ENCODE results near the gene RRP1B.
A peak's percentile ranks its signal among the peaks of the same experiment; 100 is the strongest.
"Not testable (repeated sequence)": the region's sequence is repeated elsewhere in the genome, so short reads cannot be mapped to it uniquely, and the experiment has no call there.

The RRP1B gene

DNA sequence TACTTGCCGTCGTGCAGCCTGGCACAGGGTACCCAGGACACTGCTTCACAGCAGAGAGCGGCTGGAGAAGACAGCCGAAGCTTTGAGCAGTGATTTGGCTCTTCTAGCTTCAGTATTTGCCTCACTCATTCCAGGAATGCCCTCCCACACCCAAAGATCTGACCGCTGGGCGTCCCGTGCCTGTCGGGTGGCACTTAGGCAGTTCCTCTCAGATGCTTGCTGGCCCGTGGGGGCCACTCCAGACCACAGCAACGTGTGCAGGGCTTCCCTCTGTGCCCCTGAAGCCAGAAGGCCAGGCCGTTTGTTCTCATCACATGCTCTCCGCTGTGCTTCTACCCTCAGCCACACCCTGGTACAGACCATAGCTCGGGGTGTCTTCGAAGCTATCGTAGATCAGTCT, 17.0 kb downstream of the RRP1B start:
- no peak for DNase-seq

DNA sequence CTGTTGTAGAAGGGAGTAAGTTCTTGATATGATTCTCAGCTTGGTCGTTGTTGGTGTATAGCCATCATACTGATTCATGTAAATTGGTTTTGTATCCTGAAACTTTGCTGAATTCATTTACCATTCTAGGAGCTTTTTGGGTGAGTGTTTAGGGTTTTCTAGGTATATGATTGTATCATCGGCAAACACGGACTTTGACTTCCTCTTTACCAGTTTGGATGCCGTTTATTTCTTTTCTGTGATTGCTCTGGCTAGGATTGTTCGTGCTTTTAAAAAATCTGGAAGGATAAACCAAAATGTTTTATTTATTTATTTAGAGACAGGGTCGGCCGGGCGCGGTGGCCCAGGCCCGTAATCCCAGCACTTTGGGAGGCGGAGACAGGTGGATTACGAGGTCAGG, 20.6 kb downstream of the RRP1B start:
- DNase-seq = no peak

DNA sequence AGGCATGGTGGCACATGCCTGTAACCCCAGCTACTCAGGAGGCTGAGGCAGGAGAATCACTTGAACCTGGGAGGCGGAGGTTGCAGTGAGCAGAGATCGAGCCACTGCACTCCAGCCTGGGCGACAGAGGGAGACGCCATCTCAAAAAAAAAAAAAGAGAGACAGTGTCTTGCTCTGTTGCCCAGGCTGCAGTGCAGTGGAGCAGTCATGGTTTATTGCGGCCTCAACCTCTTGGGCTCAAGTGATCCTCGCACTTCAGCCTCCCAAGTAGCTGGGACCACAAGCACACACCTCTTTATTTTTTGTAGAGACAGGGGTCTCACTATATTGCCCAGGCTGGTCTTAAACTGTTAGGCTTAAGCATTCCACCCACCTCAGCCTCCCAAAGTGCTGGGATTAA, 21.1 kb downstream of the RRP1B start:
- not testable (repeated sequence) for DNase-seq

DNA sequence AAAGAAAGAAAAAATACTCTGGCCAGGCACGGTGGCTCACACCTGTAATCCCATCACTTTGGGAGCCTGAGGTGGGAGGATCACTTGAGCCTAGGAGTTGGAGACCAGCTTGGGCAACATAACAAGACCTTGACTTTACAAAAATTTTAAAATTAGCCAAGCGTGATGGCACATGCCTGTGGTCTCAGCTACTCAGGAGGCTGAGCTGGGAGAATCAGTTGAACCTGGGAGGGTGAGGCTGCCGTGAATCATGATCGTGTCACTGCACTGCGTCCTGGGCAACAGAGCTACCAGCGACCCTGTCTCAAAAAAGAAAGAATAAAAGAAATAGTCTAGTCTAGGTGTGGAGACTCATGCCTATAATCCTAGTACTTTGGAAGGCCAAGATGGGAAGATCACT, 22.3 kb downstream of the RRP1B start:
- no peak for DNase-seq

DNA sequence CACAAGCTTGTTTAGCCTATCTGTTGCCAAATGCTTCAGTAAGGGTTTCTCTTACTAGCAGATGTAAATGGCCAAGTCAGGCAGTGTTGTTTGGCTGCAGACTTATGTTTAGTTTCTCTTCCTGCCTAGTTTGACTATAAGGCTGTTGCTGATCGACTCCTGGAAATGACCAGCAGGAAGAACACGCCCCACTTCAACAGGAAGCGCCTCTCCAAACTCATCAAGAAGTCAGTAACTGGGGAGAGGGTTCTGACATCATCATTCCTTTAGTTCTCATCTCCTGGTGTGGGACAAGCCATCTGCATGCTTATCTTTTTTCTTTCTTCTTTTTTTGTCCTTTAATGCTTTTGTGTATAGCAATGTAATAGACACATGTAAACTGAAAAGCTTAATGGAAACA, 25.1 kb downstream of the RRP1B start:
- no peak for DNase-seq

DNA sequence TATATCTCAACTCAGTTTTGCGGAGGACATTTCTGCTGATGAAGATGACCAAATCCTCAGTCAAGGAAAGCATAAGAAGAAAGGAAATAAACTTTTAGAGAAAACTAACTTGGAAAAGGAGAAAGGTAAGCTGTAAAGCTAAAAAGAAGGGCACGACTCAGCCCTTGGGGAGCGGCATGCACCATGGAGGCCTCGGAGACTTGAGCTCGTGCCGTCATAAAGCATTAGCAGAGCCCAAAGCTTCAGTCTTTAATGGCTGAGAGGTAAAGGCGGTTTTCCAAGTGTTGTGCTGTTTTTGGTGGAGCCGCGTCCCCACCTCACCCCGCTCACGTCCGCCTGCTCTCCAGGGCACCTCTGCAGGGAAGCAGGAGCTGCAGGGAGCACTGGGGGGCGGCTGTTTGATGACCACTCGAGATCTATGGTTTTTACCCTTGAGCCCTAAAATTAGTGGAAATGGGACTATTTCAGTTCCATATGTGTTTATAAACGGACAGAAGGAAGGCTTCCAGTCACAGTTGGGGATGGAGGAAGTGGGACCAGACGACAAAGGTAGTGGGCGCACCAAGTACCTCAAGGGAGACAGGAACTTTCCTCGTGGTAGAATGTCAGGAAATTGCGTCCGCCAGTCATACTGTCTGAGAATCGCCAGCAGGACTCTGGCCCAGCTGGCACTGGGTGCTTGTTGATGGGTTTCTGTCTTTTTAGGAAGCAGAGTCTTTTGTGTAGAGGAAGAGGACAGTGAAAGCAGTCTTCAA, 27.6 kb downstream of the RRP1B start:
- DNase-seq = no peak

DNA sequence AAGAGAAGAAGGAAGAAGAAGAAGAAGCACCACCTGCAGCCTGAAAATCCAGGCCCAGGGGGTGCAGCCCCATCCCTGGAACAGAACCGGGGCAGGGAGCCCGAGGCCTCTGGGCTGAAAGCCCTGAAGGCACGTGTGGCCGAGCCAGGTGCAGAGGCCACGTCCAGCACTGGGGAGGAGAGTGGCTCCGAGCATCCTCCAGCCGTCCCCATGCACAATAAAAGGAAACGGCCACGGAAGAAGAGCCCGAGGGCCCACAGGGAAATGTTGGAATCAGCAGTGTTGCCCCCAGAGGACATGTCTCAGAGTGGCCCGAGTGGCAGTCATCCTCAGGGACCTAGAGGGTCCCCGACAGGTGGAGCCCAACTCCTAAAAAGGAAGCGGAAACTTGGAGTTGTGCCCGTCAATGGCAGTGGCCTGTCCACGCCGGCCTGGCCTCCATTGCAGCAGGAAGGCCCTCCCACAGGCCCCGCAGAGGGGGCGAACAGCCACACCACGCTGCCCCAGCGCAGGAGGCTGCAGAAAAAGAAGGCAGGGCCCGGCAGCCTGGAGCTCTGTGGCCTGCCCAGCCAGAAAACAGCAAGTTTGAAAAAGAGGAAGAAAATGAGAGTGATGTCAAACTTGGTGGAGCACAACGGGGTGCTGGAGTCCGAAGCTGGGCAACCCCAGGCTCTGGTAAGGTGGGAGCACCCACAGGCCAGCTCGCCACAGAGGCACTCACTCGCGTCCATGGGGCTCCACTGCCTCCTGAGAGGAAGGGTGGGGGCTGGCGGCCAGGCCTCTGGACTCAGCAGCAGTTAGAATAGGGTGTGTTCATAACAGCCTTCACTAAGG, 28.4 kb downstream of the RRP1B start:
- no peak for DNase-seq

DNA sequence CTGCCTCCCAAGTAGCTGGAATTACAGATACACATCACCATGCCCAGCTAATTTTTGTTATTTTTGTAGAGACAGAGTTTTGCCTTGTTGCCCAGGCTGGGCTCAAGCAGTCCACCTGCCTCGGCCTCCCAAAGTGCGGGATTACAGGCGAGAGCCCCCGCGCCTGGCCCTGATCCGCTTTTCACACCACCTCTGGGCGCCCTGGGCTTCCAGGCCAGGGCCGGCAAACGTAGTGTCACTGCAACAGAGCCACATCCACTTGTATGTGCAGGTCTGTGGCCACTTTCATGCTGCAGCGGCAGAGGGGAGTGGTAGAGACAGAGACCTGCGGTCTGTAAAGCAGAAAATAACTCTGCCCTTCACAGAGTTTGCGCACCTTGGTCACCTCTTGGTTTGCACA, 29.5 kb downstream of the RRP1B start:
- no peak for DNase-seq

DNA sequence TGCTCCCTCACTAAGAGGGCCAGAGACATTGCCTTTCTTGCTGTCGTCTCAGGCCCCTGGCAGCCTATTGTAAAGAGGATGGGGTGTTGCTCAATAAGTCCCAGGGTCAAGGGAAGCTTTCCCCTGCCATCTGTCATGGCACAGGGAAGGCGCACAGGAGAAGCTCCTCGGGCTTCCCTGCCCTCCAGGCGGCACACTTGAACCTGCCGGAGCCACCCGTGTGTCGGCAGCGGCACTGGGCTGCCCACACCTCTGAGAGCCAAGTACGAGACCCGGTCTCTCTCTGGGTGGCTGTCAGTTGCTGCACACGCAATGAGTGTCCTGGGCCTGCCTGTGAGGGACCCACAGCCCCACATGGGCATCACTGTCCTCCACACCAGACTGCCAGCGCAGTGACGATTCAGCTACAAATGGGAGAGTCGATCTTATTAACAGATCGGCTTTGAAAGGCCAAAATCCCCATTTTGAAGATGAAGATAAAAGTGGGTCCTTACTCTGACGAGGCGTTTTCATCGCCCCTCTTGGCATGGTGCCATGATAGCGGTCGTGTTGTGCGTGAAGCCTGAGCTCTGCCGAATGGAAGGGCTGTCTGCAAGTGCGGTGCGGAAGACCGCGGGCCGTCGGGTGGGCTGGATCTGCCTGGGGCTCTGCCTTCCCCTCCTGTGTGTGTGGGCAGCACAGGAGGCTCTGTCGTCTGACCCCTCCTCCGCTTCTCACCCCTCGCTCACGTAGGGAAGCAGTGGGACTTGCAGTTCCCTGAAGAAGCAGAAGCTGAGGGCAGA, 30.4 kb downstream of the RRP1B start:
- no peak for DNase-seq

DNA sequence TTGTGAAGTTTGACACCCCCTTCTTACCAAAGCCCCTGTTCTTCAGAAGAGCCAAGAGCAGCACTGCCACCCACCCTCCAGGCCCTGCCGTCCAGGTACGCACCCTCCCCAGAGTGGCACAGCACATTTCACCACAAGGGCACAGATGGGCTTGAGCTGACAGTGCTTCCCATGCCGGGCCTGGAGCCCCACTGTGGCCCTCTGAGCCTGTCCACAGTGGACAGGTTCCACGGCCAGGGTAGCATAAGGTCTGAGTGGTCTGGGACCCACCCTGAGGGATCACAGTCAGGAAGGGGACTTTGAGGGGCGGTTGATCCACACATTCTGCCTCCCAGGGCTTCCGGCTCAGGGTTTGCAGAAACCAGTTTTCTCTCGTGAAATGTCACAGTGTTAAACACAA, 31.0 kb downstream of the RRP1B start:
- no peak for DNase-seq

DNA sequence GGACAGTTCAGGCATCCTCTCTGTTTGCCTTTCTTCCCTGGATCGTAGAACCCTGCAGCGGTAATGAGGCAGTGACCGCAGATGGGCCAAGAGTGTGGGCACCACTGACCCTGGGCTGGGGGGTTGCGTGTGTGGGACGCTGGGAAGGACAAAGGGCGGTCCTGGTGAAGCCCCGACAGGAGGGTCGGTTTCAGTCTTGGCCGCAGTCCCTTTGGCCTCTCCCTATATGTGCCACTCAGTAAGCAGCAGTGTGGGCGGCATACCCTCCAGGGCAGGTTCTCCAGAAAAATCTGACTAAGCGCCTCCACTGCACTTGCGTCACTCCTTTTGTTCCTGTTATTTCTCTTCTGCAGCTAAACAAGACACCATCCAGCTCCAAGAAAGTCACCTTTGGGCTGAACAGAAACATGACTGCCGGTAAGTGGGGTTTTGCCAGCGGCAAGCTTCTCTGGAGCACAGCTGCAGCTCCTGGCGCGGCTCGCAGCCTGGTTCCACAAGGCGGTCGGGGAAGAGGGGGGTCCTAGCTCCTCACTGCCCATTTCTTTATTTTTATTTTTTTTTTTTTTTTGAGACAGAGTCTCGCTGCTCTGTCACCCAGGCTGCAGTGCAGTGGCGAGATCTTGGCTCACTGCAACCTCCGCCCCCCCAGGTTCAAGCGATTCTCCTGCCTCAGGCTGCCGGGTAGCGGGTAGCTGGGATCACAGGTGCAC, 31.9 kb downstream of the RRP1B start:
- no peak for DNase-seq

DNA sequence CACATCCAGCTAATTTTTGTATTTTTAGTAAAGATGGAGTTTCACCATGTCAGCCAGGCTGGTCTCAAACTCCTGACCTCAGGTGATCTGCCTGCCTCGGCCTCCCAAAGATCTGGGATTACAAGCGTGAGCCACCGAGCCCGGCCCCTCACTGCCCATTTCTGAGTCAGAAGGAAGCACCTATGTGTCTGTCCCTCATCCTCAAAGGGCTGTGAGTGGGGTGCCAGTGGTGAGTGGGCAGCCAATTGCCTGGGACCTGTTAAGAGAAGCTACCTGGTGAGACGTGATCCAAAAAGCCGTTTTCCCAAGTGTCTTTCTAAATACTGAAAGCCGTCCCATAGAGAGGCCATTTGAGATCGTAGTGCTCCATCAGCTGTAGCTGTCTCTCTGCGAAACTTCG, 32.4 kb downstream of the RRP1B start:
- DNase-seq = no peak

DNA sequence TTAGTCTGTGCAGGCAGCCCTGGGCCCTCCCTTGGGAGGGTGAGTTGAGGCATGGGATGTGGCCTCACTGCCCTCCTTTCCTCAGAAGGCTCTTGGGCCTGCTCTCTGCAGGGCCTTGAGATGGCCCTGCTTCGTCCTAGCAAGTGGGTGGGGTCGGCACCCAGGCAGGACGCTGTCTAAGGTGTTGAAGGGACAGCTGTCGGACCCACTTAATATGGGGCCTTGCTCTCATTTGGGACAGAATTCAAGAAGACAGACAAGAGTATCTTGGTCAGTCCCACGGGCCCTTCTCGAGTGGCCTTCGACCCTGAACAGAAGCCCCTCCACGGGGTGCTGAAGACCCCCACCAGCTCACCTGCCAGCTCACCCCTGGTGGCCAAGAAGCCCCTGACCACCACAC, 33.6 kb downstream of the RRP1B start:
- DNase-seq = no peak

DNA sequence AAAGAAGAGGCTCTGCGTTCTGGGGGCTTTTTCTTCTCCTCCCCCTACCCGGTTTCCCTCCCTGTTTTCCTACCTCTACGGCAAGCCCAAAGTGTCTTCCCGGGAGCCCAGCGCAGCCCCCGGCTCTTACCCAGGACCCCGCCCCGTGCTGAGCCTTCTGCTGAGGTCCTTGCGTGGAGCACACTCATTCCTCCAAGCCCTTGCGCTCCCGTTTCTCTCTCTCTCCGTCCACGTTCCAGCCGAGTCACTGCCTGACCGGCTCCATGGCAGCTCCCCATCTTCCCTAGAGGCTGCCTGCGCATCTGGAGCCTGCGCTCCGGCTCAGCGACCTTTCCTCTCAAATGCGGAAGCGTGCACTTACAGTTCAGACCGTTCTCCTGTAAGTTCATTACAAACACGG, 34.6 kb downstream of the RRP1B start:
- no peak for DNase-seq

DNA sequence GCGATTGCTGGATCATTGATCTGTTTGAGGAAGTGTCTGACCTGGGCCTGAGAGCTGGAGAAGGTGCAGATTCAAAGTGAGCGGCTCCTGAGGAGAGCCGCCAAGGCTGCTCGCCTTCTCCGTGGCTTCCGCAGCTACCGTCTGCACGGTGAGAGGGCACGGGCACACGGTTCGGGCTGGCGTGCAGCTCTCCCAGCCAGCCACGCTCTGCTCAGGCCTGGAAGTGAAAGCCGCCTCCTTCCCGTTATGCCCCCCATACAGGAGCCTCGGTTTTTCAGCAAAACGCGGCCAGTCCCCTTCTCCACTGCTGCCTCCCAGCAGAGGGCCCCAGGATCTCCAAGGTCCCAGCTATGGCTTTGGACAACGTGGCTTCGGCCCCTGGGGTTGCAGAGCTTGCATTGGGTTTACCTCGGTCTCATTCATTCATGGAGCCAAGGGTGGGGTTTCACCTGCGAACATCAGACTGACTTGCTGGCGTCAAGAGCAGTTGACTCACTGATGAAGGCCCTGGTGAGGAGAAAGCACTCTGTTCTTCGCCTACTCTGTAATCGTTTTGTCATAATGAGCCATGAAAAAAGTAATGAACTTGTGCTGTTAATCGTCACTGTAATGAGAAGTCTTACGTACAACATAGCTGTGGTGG, 35.2 kb downstream of the RRP1B start:
- DNase-seq = no peak

DNA sequence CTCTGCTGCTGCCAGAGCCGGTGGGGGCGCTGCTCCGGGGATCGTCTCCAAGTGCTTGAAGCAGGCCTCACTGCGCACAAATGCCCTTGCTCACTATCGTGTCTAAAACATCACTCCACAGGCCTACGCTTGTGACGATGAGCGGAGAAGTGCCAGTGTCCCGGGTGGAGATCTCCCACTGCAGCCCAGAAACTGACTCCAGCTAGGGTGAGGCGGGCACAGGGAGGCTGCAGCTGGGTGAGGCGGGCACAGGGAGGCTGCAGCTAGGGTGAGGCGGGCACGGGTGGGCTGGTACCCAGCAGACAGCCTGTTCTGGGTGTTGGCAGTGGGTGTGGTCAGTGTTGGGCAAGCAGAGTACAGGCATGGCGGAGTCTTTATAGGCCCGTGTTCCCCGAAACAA, 36.9 kb downstream of the RRP1B start:
- no peak for DNase-seq

DNA sequence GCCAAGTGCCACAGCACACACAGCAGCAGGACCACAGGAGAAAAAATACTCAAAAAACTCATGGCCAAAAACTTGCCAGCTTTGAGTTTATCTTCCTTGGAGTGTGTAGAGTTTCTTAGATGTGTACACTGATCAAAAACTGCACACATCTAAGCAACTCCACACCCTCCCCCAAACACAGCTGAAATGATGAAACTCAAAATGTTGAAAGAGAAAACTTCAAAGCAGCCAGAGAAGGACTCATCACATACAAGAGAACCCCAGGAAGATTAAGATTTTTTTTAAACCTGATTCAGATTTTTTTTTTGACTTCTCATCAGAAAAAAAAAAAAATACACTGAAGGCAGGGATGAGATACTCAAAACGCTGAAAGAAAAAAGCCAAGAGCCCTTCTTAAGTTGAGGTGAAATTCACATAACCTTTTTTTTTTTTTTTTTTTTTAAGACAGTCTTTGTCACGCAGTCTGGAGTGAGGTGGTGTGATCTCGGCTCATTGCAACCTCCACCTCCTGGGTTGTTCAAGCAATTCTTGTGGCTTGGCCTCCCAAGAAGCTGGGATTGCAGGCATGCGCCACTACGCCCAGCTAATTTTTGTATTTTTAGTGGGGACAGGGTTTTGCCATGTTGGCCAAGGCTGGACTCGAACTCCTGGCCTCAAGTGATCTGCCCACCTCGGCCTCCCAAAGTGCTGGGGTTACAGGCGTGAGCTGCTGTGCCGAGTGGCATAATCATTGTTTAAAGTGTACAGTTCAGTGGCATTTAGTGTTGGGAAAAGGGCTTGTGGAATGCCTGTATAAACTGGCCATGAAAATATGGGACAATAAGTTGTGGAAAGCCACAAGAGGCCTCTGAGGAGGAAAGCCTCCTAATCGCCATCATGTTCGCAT, 38.6 kb downstream of the RRP1B start:
- DNase-seq = peak; percentile 57

DNA sequence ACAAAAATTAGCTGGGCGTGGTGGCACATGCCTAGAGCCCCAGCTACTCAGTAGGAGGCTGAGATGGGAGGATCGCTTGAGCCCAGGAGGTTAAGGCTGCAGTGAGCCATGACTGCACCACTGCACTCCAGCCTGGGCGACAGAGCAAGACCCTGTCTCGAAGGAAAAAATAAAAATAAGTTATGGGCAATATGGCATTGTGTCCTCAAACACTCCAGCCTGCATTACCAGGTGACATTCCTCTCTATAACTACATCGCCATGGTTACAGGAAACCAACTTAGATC, 40.1 kb downstream of the RRP1B start:
- not testable (repeated sequence) for DNase-seq

DNA sequence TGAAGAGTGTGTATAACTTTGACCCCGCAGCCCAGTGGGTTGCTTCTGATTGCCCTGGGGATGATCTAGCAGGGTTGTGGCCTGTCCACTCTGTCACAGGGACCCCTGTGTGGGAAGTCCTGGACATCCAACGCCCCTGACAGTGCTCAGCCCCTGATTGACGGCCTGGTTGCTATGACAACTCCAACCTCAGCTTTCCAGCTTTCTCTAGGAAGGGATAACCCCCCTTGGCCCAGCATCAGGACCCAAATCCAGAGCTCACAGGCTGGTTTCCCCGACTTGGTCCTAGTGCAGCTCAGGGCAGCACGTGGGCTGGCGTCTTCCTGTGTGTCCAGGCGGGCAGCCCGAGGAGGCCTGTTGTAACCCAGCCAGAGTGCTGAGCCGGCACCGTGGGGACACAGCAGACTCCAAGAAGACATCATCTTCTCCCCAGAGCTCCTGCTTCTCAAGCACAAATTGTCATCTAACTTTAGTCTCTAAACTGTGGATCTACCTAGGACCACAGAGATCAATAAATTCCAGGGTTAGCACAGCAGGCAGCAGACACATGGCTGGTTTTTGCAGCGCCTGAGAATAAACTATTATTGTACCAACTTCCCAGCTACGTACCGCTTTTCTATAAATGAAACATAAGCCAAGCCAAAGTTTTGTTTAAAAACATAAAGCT, 40.7 kb downstream of the RRP1B start:
- DNase-seq = no peak

DNA sequence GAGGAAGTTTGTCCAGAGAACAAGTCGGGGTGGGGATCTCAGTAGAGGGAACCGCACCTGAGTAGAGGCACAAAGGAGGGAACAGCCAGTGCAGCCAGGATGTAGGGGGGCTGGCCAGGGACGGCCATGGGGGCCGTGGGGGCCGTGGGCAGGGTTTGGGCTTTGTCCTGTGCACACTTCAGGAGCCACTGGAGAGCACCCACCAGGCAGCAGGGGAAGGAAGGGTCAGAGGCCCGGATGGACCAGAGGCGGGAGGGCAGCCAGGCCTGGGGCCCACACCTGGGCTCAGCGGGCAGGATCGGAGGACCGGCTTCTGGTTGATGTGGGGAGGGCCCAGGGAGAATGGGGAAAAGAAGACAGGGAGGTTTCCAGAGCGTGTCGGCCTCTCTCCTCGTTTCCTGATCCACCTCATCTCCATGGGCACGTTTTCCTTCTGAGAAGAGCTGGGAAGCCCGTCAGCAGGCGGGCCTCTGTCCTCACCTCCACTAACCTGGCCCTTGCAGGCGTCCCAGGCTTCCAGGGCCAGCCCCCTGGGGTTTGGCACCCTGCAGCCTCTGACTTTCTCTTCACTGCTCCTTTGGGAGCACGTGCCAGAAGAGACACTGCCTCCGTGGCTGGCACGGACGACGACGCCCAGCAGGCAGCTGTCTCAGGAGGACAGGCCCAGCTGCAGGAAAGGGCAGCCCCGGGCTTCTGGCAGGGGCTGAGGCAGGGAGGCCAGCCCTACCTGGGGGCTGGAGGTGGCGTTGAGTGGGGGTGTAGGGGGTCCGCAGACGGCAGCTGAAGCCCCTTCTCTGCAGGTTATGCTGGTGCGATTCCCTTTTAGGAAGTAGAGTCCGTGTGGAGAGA, 42.8 kb downstream of the RRP1B start:
- DNase-seq = no peak

Data from fibroblast of skin of scalp (primary cell).